Measurements from ENCODE around the gene ATP4B.

DNA sequence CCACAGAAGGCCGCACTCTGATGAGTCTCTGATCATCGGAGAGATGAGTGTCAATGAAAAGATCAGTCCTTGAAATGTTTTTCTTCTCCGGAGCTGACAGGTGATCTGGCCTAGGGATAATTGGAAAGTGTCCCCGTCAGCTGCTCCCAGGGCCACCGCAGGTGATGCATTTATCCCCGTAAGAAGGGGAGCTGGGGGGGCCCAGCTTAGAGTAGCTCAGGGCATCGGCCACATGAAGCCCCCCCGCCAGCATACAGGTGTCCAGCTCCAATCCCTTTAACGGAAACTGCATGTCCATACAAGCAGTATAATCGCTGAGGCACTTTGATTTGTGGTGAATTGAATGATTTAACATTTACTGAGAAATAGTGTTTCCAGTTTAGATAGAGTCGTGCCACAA is 27.7 kb downstream of the ATP4B start:
- TF ChIP-seq, protein P1, sequence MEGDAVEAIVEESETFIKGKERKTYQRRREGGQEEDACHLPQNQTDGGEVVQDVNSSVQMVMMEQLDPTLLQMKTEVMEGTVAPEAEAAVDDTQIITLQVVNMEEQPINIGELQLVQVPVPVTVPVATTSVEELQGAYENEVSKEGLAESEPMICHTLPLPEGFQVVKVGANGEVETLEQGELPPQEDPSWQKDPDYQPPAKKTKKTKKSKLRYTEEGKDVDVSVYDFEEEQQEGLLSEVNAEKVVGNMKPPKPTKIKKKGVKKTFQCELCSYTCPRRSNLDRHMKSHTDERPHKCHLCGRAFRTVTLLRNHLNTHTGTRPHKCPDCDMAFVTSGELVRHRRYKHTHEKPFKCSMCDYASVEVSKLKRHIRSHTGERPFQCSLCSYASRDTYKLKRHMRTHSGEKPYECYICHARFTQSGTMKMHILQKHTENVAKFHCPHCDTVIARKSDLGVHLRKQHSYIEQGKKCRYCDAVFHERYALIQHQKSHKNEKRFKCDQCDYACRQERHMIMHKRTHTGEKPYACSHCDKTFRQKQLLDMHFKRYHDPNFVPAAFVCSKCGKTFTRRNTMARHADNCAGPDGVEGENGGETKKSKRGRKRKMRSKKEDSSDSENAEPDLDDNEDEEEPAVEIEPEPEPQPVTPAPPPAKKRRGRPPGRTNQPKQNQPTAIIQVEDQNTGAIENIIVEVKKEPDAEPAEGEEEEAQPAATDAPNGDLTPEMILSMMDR (conservative IDR thresholded peaks at IDR 0.05; ENCODE audit: low read length) = no peak
- no peak for TF ChIP-seq EZH2phosphoT487 (IDR thresholded peaks at IDR 0.05; ENCODE audit: borderline replicate concordance, low read depth, low read length)
